K562 (cell line): Measurements from ENCODE around the gene CTSZ. TPM values are rescaled to one million over a fixed set of nuclear protein-coding genes. Genes with fewer than 3 reads are reported as not detected.

Source experiments
- ATAC-seq: fragments of 200-7000 bp; cut with Tn5 transposase; 3 replicates; pipeline ENCODE4 v1.9.1; 2020; ENCODE audit warnings: moderate library complexity
- BruUV-seq: library from RNA; stranded (reverse); fragments of 400-500 nt; replicated peaks from 2 replicates; lab custom pipeline; 2021; lab: Mats Ljungman, UMichigan
- CTCF ChIA-PET: fragments of 300-600 bp; formaldehyde crosslinking; extraction: SDS; loops from one replicate; lab custom pipeline; 2021; ENCODE audit warnings: low intra/inter-chr PET ratio; lab: Yijun Ruan, JAX
- POLR2A ChIA-PET: fragments of 300-600, 350-650 bp; sonication (Branson Sonifier 250); formaldehyde crosslinking; extraction: SDS; loops from one replicate; lab custom pipeline; 2021; ENCODE audit warnings: antibody characterized with exemption, inconsistent platforms; lab: Yijun Ruan, JAX
- DNase-seq, 4 experiments: peaks; one replicate each; pipeline versions ENCODE4 v3.0.0 to v3.0.0-alpha.2; 2011 to 2018; ENCODE audit warnings: low spot score in 3 of 4, mixed read lengths in 3 of 4; ENCODE audit errors: extremely low read depth in 1 of 4
- FAIRE-seq: peaks from 2 replicates; lab custom pipeline; 2011; peaks lifted over from hg19 to GRCh38; lab: Jason Lieb, UNC
- H2AFZ ChIP-seq: 2 replicates; pipeline ENCODE4 v1.6.0; 2011; ENCODE audit warnings: low read depth, low read length, control low read depth, inconsistent platforms
- H3K27ac ChIP-seq: fragments of 200-600 bp; 3 replicates; pipeline ENCODE4 v1.8.0; 2011; ENCODE audit warnings: low read depth, mild to moderate bottlenecking, control low read depth, inconsistent platforms, low read length, moderate library complexity, mixed read lengths; ENCODE audit errors: extremely low read depth
- H3K27me3 ChIP-seq, 2 experiments: fragments of 300-600 bp in 1 of 2; 2 replicates in 1 of 2; 3 replicates in 1 of 2; pipeline versions ENCODE4 v1.6.0 to v1.8.0; 2011; ENCODE audit warnings: inconsistent platforms in 2 of 2, low read length in 2 of 2, mild to moderate bottlenecking in 1 of 2, mixed read lengths in 1 of 2, moderate library complexity in 1 of 2; ENCODE audit not compliant: control insufficient read depth in 2 of 2, insufficient read depth in 2 of 2
- H3K36me3 ChIP-seq: fragments of 300-600 bp; 3 replicates; pipeline ENCODE4 v1.8.0; 2011; ENCODE audit warnings: mild to moderate bottlenecking, low read length, inconsistent platforms; ENCODE audit not compliant: control insufficient read depth, insufficient read depth
- H3K4me1 ChIP-seq, 2 experiments: fragments of 200-600 bp in 1 of 2; replicated peaks in 1 of 2; 2 replicates in 1 of 2; 3 replicates in 1 of 2; pipeline versions ENCODE4 v1.5.1 to v1.8.0; 2011; ENCODE audit warnings: inconsistent platforms in 2 of 2, low read length in 2 of 2, mild to moderate bottlenecking in 1 of 2, mixed read lengths in 1 of 2, moderate library complexity in 1 of 2; ENCODE audit not compliant: control insufficient read depth in 2 of 2, insufficient read depth in 2 of 2
- H3K4me2 ChIP-seq: 2 replicates; pipeline ENCODE4 v1.6.1; 2011; ENCODE audit warnings: low read length, control low read depth, inconsistent platforms, mixed read lengths; ENCODE audit not compliant: insufficient read depth
- H3K4me3 ChIP-seq: fragments of 200-600 bp; sonication (generic), shearing (Covaris generic); 2 replicates; pipeline ENCODE4 v1.5.1; 2016; ENCODE audit warnings: control low read depth, inconsistent platforms
- H3K79me2 ChIP-seq: fragments of 200-600 bp; 3 replicates; pipeline ENCODE4 v1.8.0; 2011; ENCODE audit warnings: low read length, inconsistent platforms; ENCODE audit not compliant: control insufficient read depth, insufficient read depth
- H3K9ac ChIP-seq, 2 experiments: 2 replicates each; pipeline versions ENCODE4 v1.6.0 to v1.6.1; 2011; ENCODE audit warnings: low read depth in 2 of 2, low read length in 2 of 2, control low read depth in 1 of 2, inconsistent platforms in 1 of 2, mild to moderate bottlenecking in 1 of 2, mixed read lengths in 1 of 2; ENCODE audit not compliant: insufficient read depth in 1 of 2
- H3K9me1 ChIP-seq: one replicate; pipeline ENCODE4 v1.6.0; 2011; ENCODE audit warnings: inconsistent platforms, mild to moderate bottlenecking, low read length, moderate library complexity; ENCODE audit not compliant: control insufficient read depth, insufficient read depth
- H3K9me3 ChIP-seq: replicated peaks from 2 replicates; pipeline ENCODE4 v1.5.1; 2011; ENCODE audit warnings: low read depth, low read length, inconsistent platforms; ENCODE audit not compliant: control insufficient read depth, insufficient read depth
- H4K20me1 ChIP-seq: replicated peaks from 2 replicates; pipeline ENCODE4 v1.6.1; 2011; ENCODE audit warnings: low read length, inconsistent platforms, mixed read lengths; ENCODE audit not compliant: control insufficient read depth, insufficient read depth
- ARID4B ChIP-seq: sonication (generic); formaldehyde crosslinking; IDR thresholded peaks from 2 replicates; pipeline ENCODE4 v1.8.0; 2022; ENCODE audit warnings: mild to moderate bottlenecking, missing genetic modification reagents
- CAMTA2 ChIP-seq: fragments of 250-450 bp; sonication (Bioruptor Pico); conservative IDR thresholded peaks from 2 replicates; pipeline ENCODE4 v1.5.1; 2022
- ERF ChIP-seq: fragments of 450-650 bp; formaldehyde crosslinking; IDR thresholded peaks from 2 replicates; pipeline ENCODE4 v1.4.0; 2020; ENCODE audit warnings: mild to moderate bottlenecking, mixed read lengths
- HEY1 ChIP-seq: fragments of 250-450 bp; sonication (Bioruptor Pico); IDR thresholded peaks from 2 replicates; pipeline ENCODE4 v1.5.0; 2020; ENCODE audit warnings: mild to moderate bottlenecking, moderate library complexity, borderline replicate concordance
- ILK ChIP-seq: fragments of 450-650 bp; IDR thresholded peaks from 2 replicates; pipeline ENCODE4 v1.6.1; 2016; ENCODE audit warnings: missing genetic modification characterization, low read depth, mild to moderate bottlenecking, missing compliant biosample characterization, moderate library complexity, borderline replicate concordance
- MIER1 ChIP-seq: fragments of 450-650 bp; IDR thresholded peaks from 2 replicates; pipeline ENCODE4 v1.6.1; 2016; ENCODE audit warnings: antibody characterized with exemption, mild to moderate bottlenecking, low read depth
- NONO ChIP-seq, 2 experiments: fragments of 200-400 bp in 1 of 2; fragments of 450-650 bp in 1 of 2; formaldehyde crosslinking in 1 of 2; IDR thresholded peaks; 2 replicates each; pipeline ENCODE4 v1.6.1; 2017; ENCODE audit warnings: low read depth in 2 of 2, mild to moderate bottlenecking in 2 of 2, moderate library complexity in 2 of 2, low read length in 1 of 2
- ZNF143 ChIP-seq: sonication (generic); formaldehyde crosslinking; IDR thresholded peaks from 2 replicates; pipeline ENCODE4 v1.9.0; 2022; ENCODE audit warnings: mild to moderate bottlenecking, missing genetic modification reagents
- ZNF184 ChIP-seq: sonication (generic); formaldehyde crosslinking; IDR thresholded peaks from 2 replicates; pipeline ENCODE4 v1.5.0; 2020; ENCODE audit warnings: missing genetic modification reagents
- WGBS: fragments of 100-300 bp; shearing (Covaris generic); methylation state at CpG from one replicate; pipeline ENCODE4 v1.1.6; 2016; ENCODE audit warnings: low coverage, mixed read lengths; ENCODE audit not compliant: insufficient coverage; ENCODE audit errors: missing lambda C conversion rate; 5-methylcytosine and 5-hydroxymethylcytosine counted together
- in situ Hi-C: fragments of 300-500 bp; cut with MboI; formaldehyde crosslinking; loops from 4 replicates; pipeline ENCODE4 v1.15.0; 2018; ENCODE audit warnings: inconsistent platforms, mixed read lengths
- intact Hi-C: fragments of 100-400 bp; cut with micrococcal nuclease; formaldehyde crosslinking; loops from 2 replicates; pipeline ENCODE4 v1.14.2; 2022
- polyA plus RNA-seq, 8 experiments: library from polyadenylated mRNA; depleted of rRNA in 4 of 8; stranded (reverse) in 5 of 8; unstranded in 3 of 8; fragments of >200 nt; fragmentation: Nextera tagmentation in 2 of 8; fragmentation: Illumina TruSeq in 1 of 8; extraction: Ambion mirVana in 2 of 8; extraction: Trizol in 1 of 8; gene quantifications; 2 replicates each; pipeline versions ENCODE4 v1.2.1 to v1.2.3, GENCODE V29; 2011 to 2014; ENCODE audit warnings: inconsistent platforms in 1 of 8, missing spikeins in 1 of 8
- total RNA-seq, 7 experiments: library from RNA; depleted of rRNA in 6 of 7; stranded (reverse); fragments of >200 nt in 6 of 7; fragmentation: Illumina TruSeq in 2 of 7; extraction: Trizol in 2 of 7; gene quantifications; 2 replicates each; pipeline versions ENCODE4 v1.2.1 to v1.2.3, GENCODE V29; 2011 to 2021; ENCODE audit warnings: low replicate concordance in 1 of 7

CTSZ gene
- total and polyA plus RNA-seq, 9 of the 15 experiments (the other 6 are each of a cell fraction or from before 2014, with no cell fraction given), result 1.6 to 143 (median 82.8) TPM

DNA sequence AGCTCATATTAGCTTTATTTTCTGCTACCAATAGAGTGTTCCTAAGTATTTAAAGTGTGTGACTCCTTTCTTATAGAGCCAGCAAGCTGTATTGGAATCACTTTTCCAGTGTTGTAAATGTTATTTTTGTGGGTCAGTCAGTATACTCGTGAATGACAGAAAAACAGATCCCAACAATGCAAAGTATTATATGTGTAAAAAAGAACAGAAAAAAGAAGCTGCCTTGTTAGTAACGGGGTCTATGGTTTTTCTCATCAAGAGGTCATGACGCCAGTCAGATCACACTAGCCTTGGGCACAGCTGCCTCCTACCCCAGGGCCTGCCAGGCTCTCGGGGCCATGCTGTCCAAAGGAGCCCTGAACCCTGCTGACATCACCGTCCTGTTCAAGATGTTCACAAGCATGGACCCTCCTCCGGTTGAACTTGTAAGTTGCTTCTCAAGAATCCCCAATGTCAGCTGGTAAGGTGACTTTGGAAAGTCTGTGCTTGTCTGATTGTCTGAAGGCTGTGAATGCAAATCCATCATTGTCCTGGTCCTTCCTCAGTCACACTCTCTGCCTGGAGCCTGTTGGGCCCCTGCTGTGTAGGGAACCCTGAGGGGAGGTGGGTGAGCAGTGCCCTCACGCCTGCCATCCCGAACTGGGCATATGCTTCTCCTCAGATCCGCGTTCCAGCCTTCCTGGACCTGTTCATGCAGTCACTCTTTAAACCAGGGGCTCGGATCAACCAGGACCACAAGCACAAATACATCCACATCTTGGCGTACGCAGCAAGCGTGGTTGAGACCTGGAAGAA, 16.2 kb downstream of the CTSZ start:
- H2AFZ ChIP-seq, result no peak overlapping the region
- in situ Hi-C loops, result no loop called here
- no peaks in the 10 kb centered on the region for H3K9me1 ChIP-seq
- H3K4me1 ChIP-seq, result peaks cover 0 to 4% of the 10 kb centered on the region in 2 experiments; a peak in 1 of 5 replicates
- intact Hi-C loops, result no loop called here
- no peak for TF ChIP-seq ILK (tag)
- no peak for TF ChIP-seq NONO (IDR thresholded peaks at IDR 0.05; ENCODE audit: low read depth in 2 of 2, low read length in 1 of 2)
- H3K36me3 ChIP-seq, result peaks cover 98% of the 10 kb centered on the region
- H3K4me2 ChIP-seq, result no peak overlapping the region
- no peak overlapping the region for H3K27ac ChIP-seq
- H3K27me3 ChIP-seq, result no peaks in the 10 kb centered on the region
- H3K4me3 ChIP-seq, result no peak overlapping the region
- BruUV-seq, result no TSS peak
- FAIRE-seq (no peak), ATAC-seq (no peak), DNase-seq (no peak)
- H3K79me2 ChIP-seq, result peaks cover 18% of the 10 kb centered on the region
- H3K9ac ChIP-seq, result no peak overlapping the region
- ChIA-PET POLR2A (interaction anchor here (0.6 to 4.0 kb wide), 7 partner anchors 7 to 41 kb away, joined by 3 to 29 read pairs (median 3); partner anchors contain the start of genes ATP5F1E and NELFCD), CTCF (no interaction called here)
- no peaks in the 10 kb centered on the region for H3K9me3 ChIP-seq
- WGBS, result 99% methylated on average over 13 of the region's 14 CpGs
- 0 out of 2 replicates have a peak, but pooled peaks cover 4% of the 10 kb centered on the region for H4K20me1 ChIP-seq

DNA sequence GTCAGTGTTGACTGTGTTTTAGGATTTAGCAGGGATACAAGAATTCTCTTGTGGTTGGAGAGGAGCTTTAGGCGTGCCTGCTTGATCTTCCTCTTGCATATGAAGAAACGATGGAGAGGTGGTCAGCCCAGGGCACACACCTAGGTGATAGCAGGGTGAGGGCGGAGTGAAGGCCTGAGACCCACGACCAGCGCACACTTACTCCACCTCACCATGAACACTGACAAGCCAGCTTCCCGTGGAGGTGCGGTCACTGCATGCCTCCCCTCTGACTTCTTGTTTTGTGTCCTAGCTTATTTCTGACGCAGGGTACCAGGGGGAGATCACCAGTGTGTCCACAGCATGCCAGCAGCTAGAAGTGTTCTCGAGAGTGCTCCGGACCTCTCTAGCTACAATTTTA, 17.9 kb downstream of the CTSZ start:
- Histone ChIP-seq H3K79me2 (peaks cover 34% of the 10 kb centered on the region), H2AFZ (no peak overlapping the region), H3K9me1 (no peaks in the 10 kb centered on the region), H3K36me3 (peaks cover 98% of the 10 kb centered on the region), H3K9me3 (no peaks in the 10 kb centered on the region), H3K4me1 (peaks cover under 1% of the 10 kb centered on the region in 2 experiments; a peak in 3 of 5 replicates), H3K4me2 (no peak overlapping the region), H4K20me1 (peaks cover 4% of the 10 kb centered on the region; the same call in 1 of the 2 replicates), H3K27me3 (no peaks in the 10 kb centered on the region), H3K4me3 (no peak overlapping the region), H3K27ac (no peak overlapping the region), H3K9ac (peak overlapping the region in 1 of 2 experiments; percentile 61; a peak in 1 of 4 replicates)
- 92% methylated on average over 10 of the region's 10 CpGs for WGBS
- ChIA-PET CTCF (no interaction called here), POLR2A (interaction anchor here (0.8 to 1.4 kb wide), 2 partner anchors 9 to 15 kb away, joined by 3 to 6 read pairs; partner anchors contain the start of gene NELFCD)
- intact Hi-C loops, result no loop called here
- in situ Hi-C loops, result no loop called here
- BruUV-seq, result no TSS peak
- FAIRE-seq, result no peak
- no peak for DNase-seq
- ATAC-seq, result no peak
- TF ChIP-seq CAMTA2 (CRISPR knock-in tag) (no peak), ZNF184 (no peak), ZNF143 (no peak), ARID4B (no peak), ERF (CRISPR knock-in tag) (no peak), HEY1 (CRISPR knock-in tag) (no peak), MIER1 (no peak)
